HepG2 (cell line): ENCODE results near the gene LRRC8C. TPM values are rescaled to one million over a fixed set of nuclear protein-coding genes. Genes with fewer than 3 reads are reported as not detected.

Experiments used
- ATAC-seq: fragments of 200-7000 bp; cut with Tn5 transposase; 3 replicates; pipeline ENCODE4 v1.9.1; 2020; ENCODE audit warnings: mild to moderate bottlenecking, moderate library complexity
- BruUV-seq: library from RNA; stranded (reverse); fragments of 400-500 nt; replicated peaks from 2 replicates; lab custom pipeline; 2021; lab: Mats Ljungman, UMichigan
- CTCF ChIA-PET: fragments of 300-600 bp; formaldehyde crosslinking; extraction: SDS; loops from one replicate; lab custom pipeline; 2021; ENCODE audit warnings: low total read pairs, inconsistent platforms, low intra/inter-chr PET ratio; lab: Yijun Ruan, JAX
- POLR2A ChIA-PET: fragments of 350-600 bp; sonication (Branson Sonifier 250); formaldehyde crosslinking; loops from one replicate; lab custom pipeline; 2020; ENCODE audit warnings: antibody characterized with exemption, inconsistent platforms; lab: Yijun Ruan, JAX
- DNase-seq: peaks from one replicate; pipeline ENCODE4 v3.0.0-alpha.2; 2015; ENCODE audit warnings: low spot score
- FAIRE-seq: peaks from 3 replicates; lab custom pipeline; 2011; peaks lifted over from hg19 to GRCh38; lab: Jason Lieb, UNC
- H2AFZ ChIP-seq: one replicate; pipeline ENCODE4 v1.6.1; 2011; ENCODE audit warnings: low read length, inconsistent platforms
- H3K27ac ChIP-seq: fragments of 300-600 bp; 3 replicates; pipeline ENCODE4 v1.8.0; 2011; ENCODE audit warnings: mixed run types, mild to moderate bottlenecking, mixed read lengths, low read length, inconsistent platforms; ENCODE audit not compliant: insufficient read depth; ENCODE audit errors: extremely low read length
- H3K27me3 ChIP-seq, 2 experiments: fragments of 200-600 bp in 1 of 2; 2 replicates in 1 of 2; 3 replicates in 1 of 2; pipeline versions ENCODE4 v1.6.0 to v1.8.0; 2011; ENCODE audit warnings: low read length in 2 of 2, mild to moderate bottlenecking in 2 of 2, moderate library complexity in 2 of 2, inconsistent platforms in 1 of 2; ENCODE audit not compliant: insufficient read depth in 2 of 2, control insufficient read depth in 1 of 2
- H3K36me3 ChIP-seq, 2 experiments: fragments of 200-600 bp in 1 of 2; replicated peaks in 1 of 2; 2 replicates in 1 of 2; 3 replicates in 1 of 2; pipeline versions ENCODE4 v1.5.1 to v1.8.0; 2011; ENCODE audit warnings: low read length in 2 of 2, inconsistent platforms in 1 of 2; ENCODE audit not compliant: insufficient read depth in 2 of 2, control insufficient read depth in 1 of 2
- H3K4me1 ChIP-seq: 2 replicates; pipeline ENCODE4 v1.5.1; 2012; ENCODE audit warnings: low read length, inconsistent platforms; ENCODE audit not compliant: insufficient read depth
- H3K4me2 ChIP-seq: 2 replicates; pipeline ENCODE4 v1.6.0; 2011; ENCODE audit warnings: low read depth, low read length, inconsistent platforms
- H3K4me3 ChIP-seq, 3 experiments: fragments of 200-600 bp in 1 of 3; sonication (generic), shearing (Covaris generic) in 1 of 3; replicated peaks in 1 of 3; 2 replicates each; pipeline ENCODE4 v1.5.1; 2011 to 2016; ENCODE audit warnings: low read length in 3 of 3, inconsistent platforms in 2 of 3, low read depth in 2 of 3, mild to moderate bottlenecking in 2 of 3, control low read depth in 1 of 3, mixed read lengths in 1 of 3; ENCODE audit not compliant: insufficient read depth in 1 of 3
- H3K79me2 ChIP-seq: one replicate; pipeline ENCODE4 v1.6.1; 2011; ENCODE audit warnings: low read length, inconsistent platforms; ENCODE audit not compliant: insufficient read depth
- H3K9ac ChIP-seq: 2 replicates; pipeline ENCODE4 v1.6.0; 2011; ENCODE audit warnings: mild to moderate bottlenecking, low read depth, low read length, inconsistent platforms; ENCODE audit not compliant: insufficient read depth
- H3K9me3 ChIP-seq: 2 replicates; pipeline ENCODE4 v1.5.1; 2012; ENCODE audit warnings: mild to moderate bottlenecking, low read length
- H4K20me1 ChIP-seq: 2 replicates; pipeline ENCODE4 v1.6.0; 2011; ENCODE audit warnings: inconsistent platforms, mild to moderate bottlenecking, low read length, moderate library complexity; ENCODE audit not compliant: insufficient read depth
- FOSL2 ChIP-seq: sonication (generic); formaldehyde crosslinking; IDR thresholded peaks from 2 replicates; pipeline ENCODE4 v1.4.0; 2020; ENCODE audit warnings: missing genetic modification reagents
- RAD51 ChIP-seq: fragments of 450-650 bp; IDR thresholded peaks from 2 replicates; pipeline ENCODE4 v1.6.1; 2016; ENCODE audit warnings: borderline replicate concordance
- RFXANK ChIP-seq: IDR thresholded peaks from 2 replicates; pipeline ENCODE4 v1.6.1; 2016
- THYN1 ChIP-seq: sonication (generic); formaldehyde crosslinking; IDR thresholded peaks from 2 replicates; pipeline ENCODE4 v1.8.1; 2023; ENCODE audit warnings: low read depth, mild to moderate bottlenecking, moderate library complexity, missing genetic modification reagents, borderline replicate concordance
- ZNF20 ChIP-seq: sonication (generic); formaldehyde crosslinking; IDR thresholded peaks from 2 replicates; pipeline ENCODE4 v1.4.0; 2020; ENCODE audit warnings: mild to moderate bottlenecking, moderate library complexity, missing genetic modification reagents
- ZNF354B ChIP-seq: sonication (generic); formaldehyde crosslinking; IDR thresholded peaks from 2 replicates; pipeline ENCODE4 v1.8.0; 2022; ENCODE audit warnings: mild to moderate bottlenecking, missing genetic modification reagents
- ZNF468 ChIP-seq: sonication (generic); formaldehyde crosslinking; IDR thresholded peaks from 2 replicates; pipeline ENCODE4 v1.8.0; 2022; ENCODE audit warnings: mild to moderate bottlenecking, moderate library complexity, missing genetic modification reagents
- ZNF510 ChIP-seq: sonication (generic); formaldehyde crosslinking; IDR thresholded peaks from 2 replicates; pipeline ENCODE4 v1.4.0; 2020; ENCODE audit warnings: low read depth, mild to moderate bottlenecking, missing genetic modification reagents
- ZNF512B ChIP-seq: sonication (generic); formaldehyde crosslinking; IDR thresholded peaks from 2 replicates; pipeline ENCODE4 v1.5.1; 2020; ENCODE audit warnings: missing genetic modification reagents, mild to moderate bottlenecking, borderline replicate concordance
- ZNF577 ChIP-seq: sonication (generic); formaldehyde crosslinking; IDR thresholded peaks from 2 replicates; pipeline ENCODE4 v1.4.0; 2020; ENCODE audit warnings: mild to moderate bottlenecking, low read depth, missing genetic modification reagents, borderline replicate concordance
- WGBS: methylation state at CpG from one replicate; pipeline ENCODE4 v1.1.6; 2017; ENCODE audit warnings: low lambda C conversion rate; 5-methylcytosine and 5-hydroxymethylcytosine counted together
- in situ Hi-C: cut with HindIII; loops from 2 replicates; pipeline ENCODE4 v1.10.0; 2017; ENCODE audit warnings: low pct_unique_long_range_greater_than_20kb; ENCODE audit not compliant: extremely low pct_ligation_motif_present
- intact Hi-C: fragments of 100-400 bp; cut with micrococcal nuclease; formaldehyde crosslinking; loops from one replicate; pipeline ENCODE4 v1.10.0; 2022; ENCODE audit not compliant: unreplicated experiment
- polyA plus RNA-seq, 8 experiments: library from polyadenylated mRNA; depleted of rRNA in 3 of 8; stranded (reverse) in 7 of 8; unstranded in 1 of 8; fragments of >200 nt; fragmentation: Illumina TruSeq in 4 of 8; extraction: Trizol in 4 of 8; gene quantifications; 2 replicates each; pipeline versions ENCODE4 v1.2.1 to v1.2.3, GENCODE V29; 2011 to 2016; ENCODE audit warnings: low read depth in 4 of 8, missing spikeins in 1 of 8, mixed read lengths in 1 of 8; ENCODE audit not compliant: insufficient read depth in 1 of 8
- total RNA-seq, 5 experiments: library from RNA; depleted of rRNA; stranded (reverse); fragments of >200 nt; fragmentation: Illumina TruSeq; extraction: Trizol; gene quantifications; 2 replicates each; pipeline ENCODE4 v1.2.3, GENCODE V29; 2016; ENCODE audit warnings: low read depth in 1 of 5

The LRRC8C gene
- total and polyA plus RNA-seq, 2 of the 13 experiments (the other 11 are each of a cell fraction or from before 2014, with no cell fraction given): 0.22 to 0.32 TPM

DNA sequence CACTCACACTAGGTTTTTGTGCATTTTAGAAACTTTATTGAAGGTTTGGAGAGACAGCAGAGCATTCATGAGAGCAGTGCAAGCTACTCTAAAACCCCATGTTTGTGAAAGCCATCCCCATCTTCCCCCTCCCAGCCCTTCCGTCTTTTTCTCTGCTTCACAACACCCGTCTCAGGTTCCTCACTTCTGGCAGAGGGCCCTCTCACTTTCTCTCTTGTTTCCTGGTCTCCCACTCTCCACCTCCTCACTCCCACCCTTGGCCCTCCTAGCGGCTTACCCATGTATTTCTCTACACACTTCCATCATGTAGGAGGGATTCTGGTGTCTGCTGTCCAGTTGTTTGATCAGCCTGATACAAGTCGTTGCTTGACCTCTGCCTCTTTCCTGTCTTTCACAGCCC lies 92.7 kb downstream of the LRRC8C start:
- BruUV-seq: no TSS peak
- Histone ChIP-seq H3K4me1 (no peaks in the 10 kb centered on the region), H3K27ac (no peak overlapping the region), H2AFZ (no peak overlapping the region), H3K27me3 (no peaks in the 10 kb centered on the region), H3K4me2 (no peak overlapping the region), H3K9ac (no peak overlapping the region), H4K20me1 (no peaks in the 10 kb centered on the region), H3K4me3 (no peak overlapping the region), H3K79me2 (no peaks in the 10 kb centered on the region), H3K36me3 (no peaks in the 10 kb centered on the region), H3K9me3 (no peaks in the 10 kb centered on the region)
- DNase-seq (no peak), ATAC-seq (no peak), FAIRE-seq (no peak)
- WGBS: 21% methylated on average over 4 of the region's 4 CpGs
- CTCF ChIA-PET: no interaction called here
- POLR2A ChIA-PET: no interaction called here
- in situ Hi-C loops (no loop called here), intact Hi-C loops (no loop called here)
- TF ChIP-seq FOSL2 (CRISPR knock-in tag) (no peak), ZNF354B (CRISPR knock-in tag) (no peak), THYN1 (CRISPR knock-in tag) (no peak)

DNA sequence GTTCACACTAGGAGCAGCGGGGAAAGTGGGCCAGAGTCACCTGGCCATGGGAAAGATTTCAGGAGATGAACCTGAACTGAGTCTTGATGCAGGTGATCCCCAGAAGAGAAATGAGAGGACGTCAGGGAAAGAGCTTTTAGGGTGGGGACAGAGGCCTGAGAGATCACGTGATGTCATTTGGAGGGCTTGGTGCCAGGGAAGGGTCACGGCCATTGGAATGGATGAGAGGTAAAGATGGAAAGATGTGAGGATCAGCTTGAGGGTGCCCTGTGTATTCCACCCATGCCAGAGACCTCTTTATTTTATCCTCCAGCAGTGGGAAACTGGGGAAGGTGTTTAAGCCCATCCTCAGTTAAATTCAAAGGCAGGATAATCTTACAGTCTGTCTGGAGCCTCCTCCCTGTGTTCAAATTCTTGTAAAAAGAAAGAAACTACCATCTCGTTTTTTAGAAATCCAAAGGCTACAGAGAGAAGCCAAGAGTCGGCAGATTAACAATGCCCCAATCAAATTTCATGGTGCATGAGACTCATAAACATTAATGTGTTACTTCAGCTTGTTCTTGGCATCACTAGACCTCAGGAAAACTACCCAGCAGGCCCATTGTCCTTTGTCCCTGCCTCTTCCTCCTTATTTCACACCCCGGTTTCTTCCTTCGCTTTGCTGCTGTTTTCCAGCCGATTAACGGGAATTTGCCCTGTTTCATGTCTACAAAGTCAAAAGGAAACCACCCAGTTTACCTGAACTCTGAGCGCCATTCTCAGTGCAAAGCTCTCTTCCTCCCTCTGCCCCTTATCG lies 94.8 kb downstream of the LRRC8C start:
- Histone ChIP-seq H3K79me2 (no peaks in the 10 kb centered on the region), H3K9me3 (no peaks in the 10 kb centered on the region), H3K27me3 (no peaks in the 10 kb centered on the region), H4K20me1 (no peaks in the 10 kb centered on the region), H3K4me1 (no peaks in the 10 kb centered on the region), H2AFZ (no peak overlapping the region), H3K4me2 (no peak overlapping the region), H3K27ac (no peak overlapping the region), H3K9ac (no peak overlapping the region), H3K36me3 (no peaks in the 10 kb centered on the region), H3K4me3 (no peak overlapping the region)
- 29% methylated on average over 12 of the region's 12 CpGs for WGBS
- FAIRE-seq (no peak), DNase-seq (no peak), ATAC-seq (no peak)
- intact Hi-C loops (no loop called here), in situ Hi-C loops (no loop called here)
- BruUV-seq: no TSS peak
- ChIA-PET CTCF (no interaction called here), POLR2A (no interaction called here)
- no peak for TF ChIP-seq ZNF512B (CRISPR knock-in tag)
- TF ChIP-seq ZNF468 (CRISPR knock-in tag): no peak
- TF ChIP-seq RAD51: peak; percentile 74; the same call in 1 of the 2 replicates
- no peak for TF ChIP-seq ZNF510 (CRISPR knock-in tag)
- no peak for TF ChIP-seq ZNF577 (CRISPR knock-in tag)
- TF ChIP-seq RFXANK: no peak
- TF ChIP-seq ZNF20 (CRISPR knock-in tag): no peak
